Esophagus muscularis mucosa (tissue), 4 donors: ENCODE data around the gene DAZL. TPM values are rescaled to one million over a fixed set of nuclear protein-coding genes. Genes with fewer than 3 reads are reported as not detected.

Experiments
- DNase-seq: peaks from one replicate; pipeline ENCODE4 v3.0.0-alpha.2; 2017; ENCODE audit errors: extremely low spot score
- H3K27ac ChIP-seq, 4 donors: fragments of 200-600 bp; sonication (generic); replicated peaks in 1 of 4; 1 replicate in 3 of 4; 2 replicates in 1 of 4; pipeline ENCODE4 v1.5.1; 2016 to 2019; ENCODE audit warnings: mild to moderate bottlenecking in 1 of 4
- H3K27me3 ChIP-seq, 4 donors: fragments of 200-600 bp; sonication (generic); one replicate each; pipeline versions ENCODE4 v1.5.1 to v1.6.0; 2016 to 2019
- H3K36me3 ChIP-seq, 4 donors: fragments of 200-600 bp; sonication (generic); one replicate each; pipeline ENCODE4 v1.5.1; 2016 to 2019
- H3K4me1 ChIP-seq, 4 donors: fragments of 200-600 bp; sonication (generic); one replicate each; pipeline ENCODE4 v1.5.1; 2016 to 2019
- H3K4me3 ChIP-seq, 4 donors: fragments of 200-600 bp; sonication (generic); 1 replicate in 2 of 4; 2 replicates in 2 of 4; pipeline ENCODE4 v1.5.1; 2016 to 2019; ENCODE audit warnings: mild to moderate bottlenecking in 4 of 4, moderate library complexity in 1 of 4
- H3K9me3 ChIP-seq, 4 donors: fragments of 200-600 bp; sonication (generic); 1 replicate in 3 of 4; 2 replicates in 1 of 4; pipeline ENCODE4 v1.5.1; 2016 to 2019
- CTCF ChIP-seq, 3 experiments: fragments of 200-600 bp in 2 of 3; fragments of 450-650 bp in 1 of 3; sonication (generic) in 2 of 3; IDR thresholded peaks; one replicate each; pipeline ENCODE4 v1.5.1; 2017 to 2019; ENCODE audit warnings: antibody characterized with exemption in 3 of 3, mild to moderate bottlenecking in 2 of 3, moderate library complexity in 1 of 3
- EP300 ChIP-seq: sonication (generic); formaldehyde crosslinking; IDR thresholded peaks from one replicate; pipeline ENCODE4 v1.6.1; 2017; ENCODE audit warnings: antibody characterized with exemption
- POLR2A ChIP-seq: fragments of 450-650 bp; IDR thresholded peaks from one replicate; pipeline ENCODE4 v1.6.1; 2017; ENCODE audit warnings: antibody characterized with exemption, moderate library complexity, mild to moderate bottlenecking, low read depth
- POLR2AphosphoS5 ChIP-seq, 2 donors: sonication (generic); formaldehyde crosslinking; IDR thresholded peaks; one replicate each; pipeline ENCODE4 v1.6.1; 2017; ENCODE audit warnings: antibody characterized with exemption in 2 of 2
- WGBS: methylation state at CpG from one replicate; pipeline ENCODE4 v1.1.5; 2018; 5-methylcytosine and 5-hydroxymethylcytosine counted together
- intact Hi-C: fragments of 100-400 bp; cut with DNase I; formaldehyde crosslinking; loops from one replicate; pipeline ENCODE4 v1.15.1; 2023
- total RNA-seq, 4 donors: library from RNA; depleted of rRNA; stranded (reverse); fragments of >200 nt; gene quantifications; one replicate each; pipeline versions ENCODE4 v1.1.0 to v1.2.1, GENCODE V29; 2016

The DAZL gene
- total RNA-seq, 4 donors from 2014 or later = not detected

- Histone ChIP-seq H3K9me3 (no peaks in the 10 kb centered on the region), H3K27me3 (no peaks in the 10 kb centered on the region), H3K27ac (no peak overlapping the region), H3K36me3 (no peaks in the 10 kb centered on the region), H3K4me3 (no peak overlapping the region), H3K4me1 (peaks cover 0 to 9% (median 0%) of the 10 kb centered on the region in 4 donors)
- 75% methylated on average over 6 of the region's 6 CpGs for WGBS
- intact Hi-C loops = no loop called here
- DNase-seq = no peak
- TF ChIP-seq CTCF (IDR thresholded peaks at IDR 0.05) (no peak), EP300 (no peak), POLR2A (no peak), POLR2AphosphoS5 (IDR thresholded peaks at IDR 0.05) (no peak)
Measured at GRCh38 chr3:16614033-16615031, 9.1 kb upstream of the DAZL start.

- Histone ChIP-seq H3K4me1 (peaks cover 0 to 9% (median 0%) of the 10 kb centered on the region in 4 donors), H3K4me3 (no peak overlapping the region), H3K27ac (no peak overlapping the region), H3K9me3 (no peaks in the 10 kb centered on the region), H3K27me3 (no peaks in the 10 kb centered on the region), H3K36me3 (no peaks in the 10 kb centered on the region)
- WGBS = 49% methylated on average over 2 of the region's 2 CpGs
- intact Hi-C loops = loop anchor here (10.0 kb wide), 1 partner anchor 795 kb away; no protein-coding TSS in a partner anchor
- DNase-seq = no peak
- TF ChIP-seq CTCF (IDR thresholded peaks at IDR 0.05) (no peak), POLR2A (no peak), POLR2AphosphoS5 (IDR thresholded peaks at IDR 0.05) (peak in 1 of 2 donors; percentile 29)
Measured at GRCh38 chr3:16609927-16610580, 4.8 kb upstream of the DAZL start.

GRCh38 chr3:16608816-16609215, 3.6 kb upstream of the DAZL start:
- 92% methylated on average over 2 of the region's 2 CpGs for WGBS
- intact Hi-C loops = loop anchor here (10.0 kb wide), 1 partner anchor 796 kb away; no protein-coding TSS in a partner anchor
- H3K4me3 ChIP-seq = no peak overlapping the region
- H3K4me1 ChIP-seq = peaks cover 0 to 9% (median 0%) of the 10 kb centered on the region in 4 donors
- DNase-seq = no peak
- no peak for TF ChIP-seq POLR2AphosphoS5 (IDR thresholded peaks at IDR 0.05)
- TF ChIP-seq EP300 = no peak
- no peak for TF ChIP-seq CTCF (IDR thresholded peaks at IDR 0.05)
- no peak for TF ChIP-seq POLR2A
- H3K27ac ChIP-seq = no peak overlapping the region
- no peaks in the 10 kb centered on the region for H3K36me3 ChIP-seq
- no peaks in the 10 kb centered on the region for H3K9me3 ChIP-seq
- no peaks in the 10 kb centered on the region for H3K27me3 ChIP-seq

GRCh38 chr3:16607718-16608117, 2.5 kb upstream of the DAZL start:
- H3K4me1 ChIP-seq = peaks cover 0 to 9% (median 0%) of the 10 kb centered on the region in 4 donors
- no peak overlapping the region for H3K4me3 ChIP-seq
- TF ChIP-seq EP300 (no peak), POLR2AphosphoS5 (IDR thresholded peaks at IDR 0.05) (no peak), CTCF (IDR thresholded peaks at IDR 0.05) (no peak), POLR2A (no peak)
- 74% methylated on average over 3 of the region's 3 CpGs for WGBS
- no peak for DNase-seq
- intact Hi-C loops = loop anchor here (10.0 kb wide), 1 partner anchor 797 kb away; no protein-coding TSS in a partner anchor
- H3K9me3 ChIP-seq = no peaks in the 10 kb centered on the region
- H3K27me3 ChIP-seq = no peaks in the 10 kb centered on the region
- no peak overlapping the region for H3K27ac ChIP-seq
- H3K36me3 ChIP-seq = no peaks in the 10 kb centered on the region
